GM12872 (cell line): ENCODE results near the gene PROSER2.

Experiments
- CTCF ChIP-seq: IDR thresholded peaks from 3 replicates; pipeline ENCODE4 v1.5.1; 2011; ENCODE audit warnings: low read depth, mild to moderate bottlenecking, low read length, moderate library complexity; ENCODE audit not compliant: insufficient read depth

The PROSER2 gene

GRCh38 chr10:11823122-11823988 is at the start of gene PROSER2:
TSS of gene PROSER2 (plus strand) at chr10:11823356. CDS start at chr10:11852078, 28,722 bp downstream.
- TF ChIP-seq CTCF = no peak

- no peak for TF ChIP-seq CTCF
Measured at GRCh38 chr10:11773761-11774441, 49.3 kb upstream of the PROSER2 start.

GRCh38 chr10:11775412-11775811 is 47.7 kb upstream of the PROSER2 start:
- no peak for TF ChIP-seq CTCF

GRCh38 chr10:11776080-11776479 is 47.1 kb upstream of the PROSER2 start:
- TF ChIP-seq CTCF = no peak

- no peak for TF ChIP-seq CTCF
Measured at GRCh38 chr10:11781114-11781513, 42.0 kb upstream of the PROSER2 start.

GRCh38 chr10:11782793-11783557 is 40.2 kb upstream of the PROSER2 start:
- peak; percentile 66 for TF ChIP-seq CTCF

- TF ChIP-seq CTCF = no peak
Measured at GRCh38 chr10:11783558-11783865, 39.6 kb upstream of the PROSER2 start.
